ENCODE data around the gene TACC2.

DNA sequence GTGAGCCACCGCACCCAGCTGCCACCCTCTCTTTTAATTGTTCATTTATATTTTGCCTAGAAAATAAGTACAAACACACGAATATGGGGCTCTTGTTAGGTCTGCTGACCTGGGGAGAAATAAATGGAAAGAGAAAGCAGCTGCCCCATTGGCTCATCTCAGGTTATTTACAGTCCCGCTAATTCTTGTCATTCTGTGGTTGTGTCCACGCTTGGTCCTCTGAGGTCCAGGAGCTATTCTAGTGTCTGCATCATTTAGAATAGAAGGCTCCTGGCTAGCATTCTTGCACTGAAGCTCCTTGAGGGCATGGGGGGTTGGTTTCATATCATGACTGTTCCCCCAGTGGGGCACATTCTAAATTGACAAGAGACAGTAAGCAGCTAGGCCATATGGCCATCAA lies 128.5 kb downstream of the TACC2 start:
- no peak for TF ChIP-seq POLR2A (IDR thresholded peaks at IDR 0.05)
- TF ChIP-seq, protein P1, sequence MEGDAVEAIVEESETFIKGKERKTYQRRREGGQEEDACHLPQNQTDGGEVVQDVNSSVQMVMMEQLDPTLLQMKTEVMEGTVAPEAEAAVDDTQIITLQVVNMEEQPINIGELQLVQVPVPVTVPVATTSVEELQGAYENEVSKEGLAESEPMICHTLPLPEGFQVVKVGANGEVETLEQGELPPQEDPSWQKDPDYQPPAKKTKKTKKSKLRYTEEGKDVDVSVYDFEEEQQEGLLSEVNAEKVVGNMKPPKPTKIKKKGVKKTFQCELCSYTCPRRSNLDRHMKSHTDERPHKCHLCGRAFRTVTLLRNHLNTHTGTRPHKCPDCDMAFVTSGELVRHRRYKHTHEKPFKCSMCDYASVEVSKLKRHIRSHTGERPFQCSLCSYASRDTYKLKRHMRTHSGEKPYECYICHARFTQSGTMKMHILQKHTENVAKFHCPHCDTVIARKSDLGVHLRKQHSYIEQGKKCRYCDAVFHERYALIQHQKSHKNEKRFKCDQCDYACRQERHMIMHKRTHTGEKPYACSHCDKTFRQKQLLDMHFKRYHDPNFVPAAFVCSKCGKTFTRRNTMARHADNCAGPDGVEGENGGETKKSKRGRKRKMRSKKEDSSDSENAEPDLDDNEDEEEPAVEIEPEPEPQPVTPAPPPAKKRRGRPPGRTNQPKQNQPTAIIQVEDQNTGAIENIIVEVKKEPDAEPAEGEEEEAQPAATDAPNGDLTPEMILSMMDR (IDR thresholded peaks at IDR 0.05): no peak
